Measurements from ENCODE around the gene PTK7. TPM values are rescaled to one million over a fixed set of nuclear protein-coding genes. Genes with fewer than 3 reads are reported as not detected.
"Not testable (repeated sequence)": the region's sequence is repeated elsewhere in the genome, so short reads cannot be mapped to it uniquely, and the experiment has no call there.

The PTK7 gene
- polyA plus RNA-seq, 4 donors = 234 to 249 (median 244) TPM

- no peak for DNase-seq (ENCODE audit: low read depth in 4 of 4, low spot score in 3 of 4)
Measured at GRCh38 chr6:43113431-43114260, 37.5 kb downstream of the PTK7 start.

- DNase-seq (ENCODE audit: low read depth in 4 of 4, low spot score in 3 of 4) = no peak
Measured at GRCh38 chr6:43115365-43115764, 39.3 kb downstream of the PTK7 start.

GRCh38 chr6:43117466-43117865 is 41.4 kb downstream of the PTK7 start:
- DNase-seq (ENCODE audit: low read depth in 4 of 4, low spot score in 3 of 4) = not testable (repeated sequence)

- DNase-seq (ENCODE audit: low read depth in 4 of 4, low spot score in 3 of 4) = no peak
Measured at GRCh38 chr6:43119482-43119881, 43.4 kb downstream of the PTK7 start.

- DNase-seq (ENCODE audit: low read depth in 4 of 4, low spot score in 3 of 4) = no peak
Measured at GRCh38 chr6:43120101-43120763, 44.1 kb downstream of the PTK7 start.

GRCh38 chr6:43120944-43121913 is 45.1 kb downstream of the PTK7 start:
- DNase-seq (ENCODE audit: low read depth in 4 of 4, low spot score in 3 of 4) = no peak

- DNase-seq (ENCODE audit: low read depth in 4 of 4, low spot score in 3 of 4) = no peak
Measured at GRCh38 chr6:43122146-43122545, 46.0 kb downstream of the PTK7 start.

GRCh38 chr6:43123461-43124314 is 47.6 kb downstream of the PTK7 start:
- no peak for DNase-seq (ENCODE audit: low read depth in 4 of 4, low spot score in 3 of 4)

GRCh38 chr6:43124481-43124880 is 48.4 kb downstream of the PTK7 start:
- DNase-seq (ENCODE audit: low read depth in 4 of 4, low spot score in 3 of 4) = no peak

- no peak for DNase-seq (ENCODE audit: low read depth in 4 of 4, low spot score in 3 of 4)
Measured at GRCh38 chr6:43125119-43125518, 49.0 kb downstream of the PTK7 start.

- no peak for DNase-seq (ENCODE audit: low read depth in 4 of 4, low spot score in 3 of 4)
Measured at GRCh38 chr6:43125555-43125954, 49.4 kb downstream of the PTK7 start.

- DNase-seq (ENCODE audit: low read depth in 4 of 4, low spot score in 3 of 4) = no peak
Measured at GRCh38 chr6:43127180-43127579, 51.1 kb downstream of the PTK7 start.

- no peak for DNase-seq (ENCODE audit: low read depth in 4 of 4, low spot score in 3 of 4)
Measured at GRCh38 chr6:43127877-43128276, 51.8 kb downstream of the PTK7 start.

GRCh38 chr6:43128926-43129325 is 52.8 kb downstream of the PTK7 start:
- DNase-seq (ENCODE audit: low read depth in 4 of 4, low spot score in 3 of 4) = no peak

GRCh38 chr6:43129434-43130194 is 53.5 kb downstream of the PTK7 start:
- DNase-seq (ENCODE audit: low read depth in 4 of 4, low spot score in 3 of 4) = no peak

- DNase-seq (ENCODE audit: low read depth in 4 of 4, low spot score in 3 of 4) = no peak
Measured at GRCh38 chr6:43130429-43130828, 54.3 kb downstream of the PTK7 start.

- not testable (repeated sequence) for DNase-seq (ENCODE audit: low read depth in 4 of 4, low spot score in 3 of 4)
Measured at GRCh38 chr6:43131379-43131778, 55.3 kb downstream of the PTK7 start.

- no peak for DNase-seq (ENCODE audit: low read depth in 4 of 4, low spot score in 3 of 4)
Measured at GRCh38 chr6:43138267-43138666, 62.2 kb downstream of the PTK7 start.

- not testable (repeated sequence) for DNase-seq (ENCODE audit: low read depth in 4 of 4, low spot score in 3 of 4)
Measured at GRCh38 chr6:43139973-43140372, 63.9 kb downstream of the PTK7 start.

All from right renal pelvis (tissue), 4 donors.